A204.1 (cell line): ENCODE results near the gene SLFN12L.

ENCODE experiments used
- FAIRE-seq: peaks from 2 replicates; lab custom pipeline; 2012; peaks lifted over from hg19 to GRCh38; lab: Jason Lieb, UNC

SLFN12L gene

DNA sequence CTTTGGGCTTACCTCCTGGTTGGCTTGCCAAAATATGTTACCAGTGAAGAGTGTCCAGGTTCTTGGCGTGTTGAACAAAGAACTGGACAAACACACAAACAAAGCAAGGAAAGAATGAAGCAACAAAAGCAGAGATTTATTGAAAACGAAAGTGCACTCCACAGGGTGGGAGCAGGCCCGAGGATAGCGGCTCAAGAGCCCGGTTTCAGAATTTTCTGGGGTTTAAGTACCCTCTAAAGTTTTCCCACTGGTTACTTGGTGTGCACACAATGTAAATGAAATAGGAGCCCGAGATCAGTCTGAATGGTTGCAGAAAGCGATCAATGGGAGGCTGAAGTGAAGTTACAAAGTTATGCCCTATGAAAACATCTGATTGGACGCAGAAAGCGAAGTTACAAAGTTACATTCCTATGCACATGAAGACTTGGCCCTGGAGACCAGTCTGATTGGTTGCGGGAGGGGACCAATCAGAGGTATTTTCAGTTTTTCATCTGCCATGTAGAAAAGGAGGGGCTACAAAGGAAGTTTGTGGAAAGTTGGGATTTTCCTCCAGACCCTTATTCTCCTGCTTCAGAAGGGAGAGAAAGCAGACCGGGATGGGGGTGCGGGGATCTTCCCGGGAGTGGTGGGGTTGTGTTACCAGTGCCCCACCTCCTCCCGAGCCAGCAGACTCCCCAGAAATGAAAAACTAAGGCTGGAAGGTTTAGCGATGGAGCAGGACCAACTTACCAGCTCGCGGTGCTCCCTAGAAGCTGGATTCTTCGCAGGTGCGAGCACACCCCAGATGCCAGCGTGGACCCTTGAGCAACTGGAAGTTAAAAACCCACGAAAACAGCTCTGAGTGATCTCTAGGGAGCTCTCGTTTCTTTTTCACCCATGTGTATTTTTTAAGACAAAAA, 105.1 kb downstream of the SLFN12L start, which contains the start of gene SLFN12:
Gene SLFN12 (minus strand): TSS at position 325 of the 899 bp plus-strand sequence. CDS start 9,472 bp downstream, outside the sequence.
- FAIRE-seq: no peak

- FAIRE-seq: no peak
These were observed 107.8 kb downstream of the SLFN12L start for GRCh38 chr17:35429702-35430101.

GRCh38 chr17:35428229-35428628, 109.2 kb downstream of the SLFN12L start:
- no peak for FAIRE-seq

GRCh38 chr17:35423761-35424160, 113.7 kb downstream of the SLFN12L start:
- FAIRE-seq: no peak
